ENCODE measurements around the gene RNF41.

Gene RNF41

DNA sequence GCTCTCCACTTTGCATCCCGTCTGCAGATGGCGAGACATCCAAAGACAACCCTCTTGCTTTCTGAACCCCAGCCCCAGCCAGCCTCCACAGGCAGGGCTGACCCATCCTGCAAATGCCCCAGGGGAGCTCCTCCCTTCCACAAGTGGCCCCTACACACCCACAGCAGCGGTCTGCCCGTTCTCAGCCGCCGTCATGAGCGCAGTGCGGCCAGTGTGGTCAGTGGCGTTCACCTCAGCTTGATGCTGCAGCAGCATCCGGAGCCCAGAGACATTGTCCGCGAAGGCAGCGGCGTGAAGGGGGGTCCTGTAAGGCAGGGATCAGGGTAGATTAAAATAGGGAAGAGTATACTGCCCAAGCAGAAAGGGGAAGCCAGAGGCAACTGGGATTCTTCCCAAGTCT, 22.8 kb upstream of the RNF41 start:
- in situ Hi-C loops (cut with MboI; ENCODE audit: low sequenced_read_pairs): no loop called here

DNA sequence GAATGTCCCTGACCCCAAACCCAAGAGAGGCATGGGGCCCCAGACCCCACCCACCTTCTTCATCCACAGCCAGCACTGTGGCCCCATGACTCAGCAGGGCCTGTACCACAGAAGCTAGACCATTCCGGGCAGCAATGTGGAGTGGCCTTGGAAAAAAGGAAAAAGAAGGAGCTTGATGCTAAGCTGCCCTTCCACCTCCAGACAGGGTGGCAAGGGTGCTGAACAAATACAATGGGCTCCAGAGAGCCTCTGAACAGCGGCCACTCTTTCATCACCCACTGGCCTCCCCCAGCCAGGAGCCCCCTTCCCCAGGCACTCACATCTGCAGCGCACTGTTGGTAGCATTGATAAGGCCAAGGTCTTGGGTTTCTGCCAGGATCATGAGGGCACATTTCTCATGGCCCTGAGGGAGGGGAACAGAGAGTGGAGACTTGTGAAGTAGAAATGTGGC, 22.0 kb upstream of the RNF41 start:
- in situ Hi-C loops (cut with MboI; ENCODE audit: low sequenced_read_pairs): no loop called here

DNA sequence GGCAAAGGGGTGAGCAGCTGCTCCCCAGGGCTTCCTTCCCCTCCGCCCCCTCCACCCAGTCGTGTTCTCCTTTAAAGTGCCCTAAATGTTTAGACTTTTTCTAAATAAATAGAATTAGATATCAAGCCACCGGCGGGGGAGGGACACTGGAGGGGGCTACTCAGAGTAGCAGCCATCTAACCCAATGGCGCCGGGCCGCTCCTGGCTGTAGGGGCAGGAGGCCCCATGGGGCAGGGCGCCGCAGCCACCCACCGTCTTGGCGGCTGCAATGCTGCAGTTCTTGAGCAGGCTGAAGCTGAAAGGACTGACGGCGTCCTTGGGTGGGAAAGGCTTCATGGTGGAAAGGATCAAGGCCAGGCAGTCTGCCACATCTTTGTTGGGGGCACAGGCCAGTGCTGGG, 21.3 kb upstream of the RNF41 start:
- in situ Hi-C loops (cut with MboI; ENCODE audit: low sequenced_read_pairs): no loop called here

DNA sequence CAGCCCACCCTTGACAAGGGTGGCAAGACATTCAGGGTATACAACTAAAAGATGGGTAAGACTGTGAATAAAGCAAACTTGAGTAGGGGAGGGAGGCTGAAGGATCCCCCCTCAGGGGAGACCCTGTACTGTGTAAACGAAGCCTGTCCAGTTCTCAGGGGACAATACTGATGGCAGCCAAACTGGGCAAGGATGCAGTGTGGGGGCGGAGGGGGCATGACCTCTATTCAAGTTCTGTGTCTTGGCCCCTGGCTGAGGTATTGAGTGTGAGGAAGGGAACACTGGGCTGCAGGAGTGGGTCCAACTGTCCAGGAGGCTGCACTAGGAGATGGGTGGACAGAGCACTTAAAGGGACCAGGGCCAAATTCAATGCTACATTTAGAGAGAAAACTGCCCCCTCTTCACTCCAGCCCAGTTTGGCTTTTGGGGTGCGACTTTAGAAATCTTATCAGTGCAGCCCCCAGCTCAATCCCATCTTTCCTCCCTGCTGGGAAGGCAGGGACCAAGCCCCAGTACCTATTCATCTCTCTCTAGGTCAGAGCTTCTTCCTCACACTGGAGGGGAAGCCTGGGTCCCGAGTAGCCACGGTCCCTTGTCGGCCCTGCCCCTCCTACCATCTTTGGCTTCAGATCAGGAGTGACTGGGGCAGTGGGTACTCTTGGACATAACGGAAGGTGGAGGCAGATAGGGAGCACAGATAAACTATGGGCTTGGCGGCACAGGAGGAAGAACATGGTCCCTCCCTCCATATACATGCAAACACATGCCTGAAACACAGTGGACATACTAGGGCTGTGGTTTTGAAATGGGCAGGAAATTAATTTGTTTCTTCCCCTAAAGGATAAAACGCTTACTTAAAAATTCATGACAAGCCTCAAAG, 19.9 kb upstream of the RNF41 start:
- in situ Hi-C loops (cut with MboI; ENCODE audit: low sequenced_read_pairs): no loop called here

DNA sequence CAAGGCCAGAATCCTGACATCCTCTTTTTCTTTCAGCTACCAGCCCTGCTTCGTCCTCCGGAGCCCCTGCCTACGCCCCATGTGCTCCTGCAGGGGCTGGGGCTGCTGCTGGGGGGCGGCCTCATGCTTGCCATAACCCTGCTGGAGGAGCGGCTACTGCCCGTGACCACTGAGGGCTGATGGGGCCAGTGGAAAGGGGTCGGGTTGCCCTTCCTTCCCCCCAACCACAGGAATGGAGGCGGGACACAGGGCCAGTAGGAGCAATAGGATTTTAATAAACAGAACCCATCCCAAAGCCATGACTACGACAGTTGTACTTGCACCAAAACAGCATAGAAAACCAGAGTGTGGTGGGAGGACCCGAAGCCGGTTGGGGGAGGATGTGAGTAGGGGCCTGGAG, 15.8 kb upstream of the RNF41 start:
- in situ Hi-C loops (cut with MboI; ENCODE audit: low sequenced_read_pairs): no loop called here

DNA sequence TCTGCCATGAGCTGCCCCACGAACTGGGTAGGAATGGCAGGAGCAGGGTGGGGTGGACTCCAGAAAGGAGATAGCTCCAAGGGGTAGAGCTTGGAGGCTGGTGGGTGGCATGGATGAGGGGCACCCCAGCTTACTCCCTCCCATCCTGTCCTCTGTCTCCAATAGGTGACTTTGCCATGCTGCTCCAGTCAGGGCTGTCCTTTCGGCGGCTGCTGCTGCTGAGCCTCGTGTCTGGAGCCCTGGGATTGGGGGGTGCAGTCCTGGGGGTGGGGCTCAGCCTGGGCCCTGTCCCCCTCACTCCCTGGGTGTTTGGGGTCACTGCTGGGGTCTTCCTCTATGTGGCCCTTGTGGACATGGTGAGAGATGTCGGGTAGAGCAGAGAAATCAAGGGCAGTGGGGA, 15.3 kb upstream of the RNF41 start:
- in situ Hi-C loops (cut with MboI; ENCODE audit: low sequenced_read_pairs): no loop called here

DNA sequence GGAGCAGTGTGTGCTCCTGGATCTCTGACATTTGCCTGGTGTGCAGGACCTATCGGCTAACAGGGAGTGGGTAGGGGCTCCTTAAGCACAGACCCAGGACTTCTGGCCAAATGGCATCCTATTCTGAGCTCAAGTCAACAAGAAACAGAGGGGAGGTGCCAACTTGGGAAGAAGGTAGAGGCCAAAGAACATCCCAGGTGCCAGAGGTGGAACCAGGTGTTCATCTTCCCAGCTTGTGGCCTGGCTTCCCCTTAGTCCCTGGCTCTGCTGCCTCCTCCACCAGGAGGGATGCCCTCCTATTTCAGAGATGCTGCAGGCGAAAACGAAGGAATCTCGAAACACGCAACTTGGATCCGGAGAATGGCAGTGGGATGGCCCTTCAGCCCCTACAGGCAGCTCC, 14.4 kb upstream of the RNF41 start:
- in situ Hi-C loops (cut with MboI; ENCODE audit: low sequenced_read_pairs): no loop called here

DNA sequence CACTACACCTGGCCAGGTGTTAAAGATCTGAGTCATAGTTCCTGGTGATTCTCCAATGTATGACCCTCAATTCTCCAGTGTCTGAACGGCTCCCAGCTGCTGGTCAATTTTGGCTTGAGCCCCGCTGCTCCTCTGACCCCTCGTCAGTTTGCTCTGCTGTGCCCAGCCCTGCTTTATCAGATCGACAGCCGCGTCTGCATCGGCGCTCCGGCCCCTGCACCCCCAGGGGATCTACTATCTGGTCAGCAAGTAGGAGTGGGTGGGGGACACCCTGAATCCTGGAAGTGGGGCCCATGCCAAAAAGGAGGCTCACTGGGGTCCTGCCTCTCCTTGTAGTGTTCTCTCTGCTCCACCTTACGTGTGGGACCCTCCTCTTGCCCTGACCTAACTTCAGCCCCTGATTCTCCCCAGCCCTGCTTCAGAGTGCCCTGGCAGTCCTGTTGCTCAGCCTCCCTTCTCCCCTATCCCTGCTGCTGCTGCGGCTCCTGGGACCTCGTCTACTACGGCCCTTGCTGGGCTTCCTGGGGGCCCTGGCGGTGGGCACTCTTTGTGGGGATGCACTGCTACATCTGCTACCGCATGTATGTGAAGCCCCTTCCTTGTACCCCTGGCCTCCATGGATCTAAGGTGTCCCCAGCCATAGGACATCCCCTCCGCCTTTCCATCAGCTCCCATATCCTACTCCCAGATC, 13.2 kb upstream of the RNF41 start:
- in situ Hi-C loops (cut with MboI; ENCODE audit: low sequenced_read_pairs): no loop called here

DNA sequence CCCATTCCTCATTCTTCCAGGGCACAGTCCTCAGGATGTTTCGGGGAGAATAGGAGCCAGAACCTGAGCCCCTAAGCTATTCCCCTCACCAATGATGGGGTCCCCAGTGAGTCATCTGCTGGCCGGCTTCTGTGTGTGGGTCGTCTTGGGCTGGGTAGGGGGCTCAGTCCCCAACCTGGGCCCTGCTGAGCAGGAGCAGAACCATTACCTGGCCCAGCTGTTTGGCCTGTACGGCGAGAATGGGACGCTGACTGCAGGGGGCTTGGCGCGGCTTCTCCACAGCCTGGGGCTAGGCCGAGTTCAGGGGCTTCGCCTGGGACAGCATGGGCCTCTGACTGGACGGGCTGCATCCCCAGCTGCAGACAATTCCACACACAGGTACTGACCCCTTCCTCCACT, 9.5 kb upstream of the RNF41 start:
- in situ Hi-C loops (cut with MboI; ENCODE audit: low sequenced_read_pairs): no loop called here

DNA sequence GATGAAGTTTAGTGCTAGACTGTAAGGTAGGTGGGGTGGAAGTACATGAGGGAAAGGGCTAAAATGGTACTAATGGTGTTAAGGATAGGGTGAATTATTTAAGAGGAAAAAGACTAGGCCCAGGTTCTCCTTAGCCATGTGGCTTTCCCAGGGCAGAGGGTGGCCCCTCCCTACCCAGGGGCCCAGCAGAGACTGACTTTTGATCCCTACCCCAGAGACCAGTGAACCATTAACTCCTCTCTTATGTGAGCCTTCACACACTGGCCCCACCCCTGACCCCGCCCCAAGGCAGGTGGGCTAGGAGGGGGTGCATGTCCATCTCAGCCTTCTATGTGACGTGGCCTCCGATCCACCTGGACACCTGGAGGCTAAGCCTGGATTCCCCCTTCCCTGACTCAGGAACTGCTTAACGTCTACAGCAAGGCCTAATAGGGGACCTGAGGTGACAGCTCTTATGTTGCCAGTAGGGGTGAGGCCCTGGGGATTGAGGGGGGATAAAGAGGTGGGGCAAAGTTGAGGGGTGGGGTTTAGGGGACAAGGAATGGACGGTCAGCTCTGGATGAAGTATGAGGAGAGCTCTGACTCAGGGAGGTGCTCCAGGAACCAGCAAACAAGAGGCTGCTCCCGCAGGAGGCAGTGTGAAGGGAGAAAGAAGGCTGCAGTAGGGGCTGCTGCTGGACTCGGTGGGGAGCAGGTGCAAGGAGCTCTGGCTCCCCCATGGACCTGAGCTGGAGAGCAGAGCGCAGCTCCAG, 8.9 kb upstream of the RNF41 start:
- in situ Hi-C loops (cut with MboI; ENCODE audit: low sequenced_read_pairs): no loop called here

DNA sequence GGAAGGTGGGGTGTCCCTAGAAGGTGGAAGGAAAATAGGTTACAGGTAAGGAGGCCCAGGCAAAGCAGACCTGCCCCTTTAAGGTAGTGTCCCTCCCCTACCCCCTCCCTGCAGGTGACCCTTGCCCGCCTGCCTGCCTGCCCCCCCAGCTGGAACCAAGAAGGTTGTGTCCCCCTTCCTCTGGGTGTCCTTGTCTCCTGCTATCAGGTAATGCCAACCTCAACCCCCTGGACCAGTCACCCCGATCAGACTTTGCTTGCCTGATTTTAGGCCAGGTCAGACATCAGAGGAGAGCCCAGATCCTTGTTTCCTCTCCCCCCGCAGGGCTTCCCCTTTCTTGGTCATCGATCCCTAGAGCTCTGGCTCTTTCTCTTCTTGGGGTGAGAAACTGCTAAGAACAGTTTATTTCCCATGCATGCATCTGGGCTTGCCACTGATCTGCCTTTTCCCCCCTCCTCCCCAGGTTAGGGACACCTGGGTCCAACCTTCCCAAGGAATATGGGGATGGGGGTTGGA, 8.3 kb upstream of the RNF41 start, which contains the start of gene SLC39A5:
Gene SLC39A5 (plus strand): TSS at position 136 of the 516 bp plus-strand sequence. CDS start 1,224 bp downstream, outside the sequence.
- in situ Hi-C loops (cut with MboI; ENCODE audit: low sequenced_read_pairs): no loop called here

DNA sequence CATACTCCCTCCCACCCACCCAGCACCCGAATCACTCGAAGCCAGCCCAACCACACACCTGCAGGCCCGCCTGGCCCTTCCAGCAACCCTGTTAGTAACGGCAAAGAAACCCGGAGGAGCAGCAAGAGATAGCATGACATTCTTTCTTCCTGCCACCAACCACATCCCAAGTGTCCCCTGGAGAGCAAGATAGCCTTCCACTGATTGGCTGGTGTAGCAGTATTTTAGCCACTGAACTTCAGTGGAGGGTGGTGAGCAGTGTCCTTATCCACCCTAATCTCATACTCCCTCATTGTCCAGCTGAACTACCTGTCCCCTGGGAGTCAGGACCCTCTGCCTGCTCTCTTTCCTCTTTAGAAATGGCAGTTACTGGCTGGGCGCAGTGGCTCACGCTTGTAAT, 7.4 kb upstream of the RNF41 start:
- in situ Hi-C loops (cut with MboI; ENCODE audit: low sequenced_read_pairs): no loop called here

DNA sequence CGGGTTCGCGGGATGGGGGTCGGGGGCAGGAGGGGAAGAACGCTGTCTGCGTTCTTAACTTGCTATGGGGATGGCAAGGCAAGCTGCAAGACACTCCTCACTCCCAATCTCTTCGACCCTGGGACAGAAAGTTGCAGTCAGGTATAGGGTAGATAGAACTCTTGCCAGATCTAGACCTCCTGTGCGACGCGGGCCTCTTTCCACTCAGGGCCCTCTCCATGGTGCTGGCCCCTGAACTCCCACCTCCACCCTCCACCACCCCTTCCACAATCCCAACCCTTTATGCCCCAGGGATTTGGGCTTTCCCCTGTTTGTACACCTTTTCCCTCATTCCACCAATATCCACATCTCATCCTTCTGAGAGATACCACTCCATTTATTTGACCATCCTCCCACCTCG, 3.2 kb upstream of the RNF41 start:
- in situ Hi-C loops (cut with MboI; ENCODE audit: low sequenced_read_pairs): no loop called here

DNA sequence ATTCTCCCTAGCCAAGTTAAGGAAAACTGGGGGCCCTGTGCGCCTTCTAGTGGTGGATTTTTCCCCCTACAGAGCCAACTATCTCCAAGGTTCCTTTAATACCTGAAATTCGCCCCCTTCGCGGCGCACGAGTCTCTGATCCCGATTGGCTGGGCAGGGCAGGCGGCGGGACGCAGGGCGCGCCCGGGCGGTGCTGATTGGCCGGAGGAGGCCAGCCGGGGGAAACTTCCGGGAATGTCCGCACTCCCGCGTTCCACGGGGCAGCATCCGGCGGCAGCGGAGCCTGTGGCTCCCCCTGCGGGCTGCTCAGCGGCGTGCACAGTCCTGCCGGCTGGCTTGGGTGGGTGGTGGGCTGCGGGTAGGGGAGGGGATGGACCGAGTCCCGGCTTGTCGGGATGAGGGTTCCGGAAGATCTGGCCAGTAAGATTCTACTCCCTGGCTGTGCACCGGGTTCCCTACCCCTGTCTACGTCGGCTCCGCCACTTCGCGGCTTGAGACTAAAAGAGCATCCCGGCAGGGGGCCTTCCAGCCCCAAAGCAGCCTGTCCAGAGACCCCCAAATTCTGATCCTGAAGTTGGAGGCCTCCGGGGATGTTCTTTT, 2.5 kb upstream of the RNF41 start, which contains the start of gene NABP2:
Gene NABP2 (plus strand): TSS at position 241 of the 600 bp plus-strand sequence. CDS start 515 bp downstream, outside the sequence.
- in situ Hi-C loops (cut with MboI; ENCODE audit: low sequenced_read_pairs): no loop called here

DNA sequence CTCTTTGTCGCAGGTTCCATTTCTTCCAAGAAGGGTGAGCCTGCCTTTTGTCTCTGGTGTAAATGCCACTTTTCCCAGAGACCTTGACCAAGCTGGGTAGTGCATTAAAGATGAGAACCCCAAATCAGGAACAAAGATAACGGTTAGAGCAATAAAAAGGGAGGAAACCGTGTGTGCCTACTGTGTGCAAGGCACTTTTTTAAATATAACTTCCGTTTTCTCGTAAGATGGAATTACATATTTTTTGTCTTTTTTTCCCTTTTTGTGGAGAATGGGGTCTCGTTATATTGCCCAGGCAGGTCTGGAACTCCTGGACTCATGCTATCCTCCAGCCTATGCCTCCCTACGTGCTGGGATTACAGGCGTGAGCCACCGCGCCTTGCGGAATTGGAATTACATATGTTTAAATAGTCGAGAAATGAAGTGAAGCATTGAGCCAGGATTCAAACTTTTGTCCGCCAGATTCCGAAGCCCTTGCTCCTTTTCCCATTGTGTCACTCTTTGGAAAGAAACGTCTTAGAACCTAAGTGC, 1.9 kb upstream of the RNF41 start:
- in situ Hi-C loops (cut with MboI; ENCODE audit: low sequenced_read_pairs): no loop called here

DNA sequence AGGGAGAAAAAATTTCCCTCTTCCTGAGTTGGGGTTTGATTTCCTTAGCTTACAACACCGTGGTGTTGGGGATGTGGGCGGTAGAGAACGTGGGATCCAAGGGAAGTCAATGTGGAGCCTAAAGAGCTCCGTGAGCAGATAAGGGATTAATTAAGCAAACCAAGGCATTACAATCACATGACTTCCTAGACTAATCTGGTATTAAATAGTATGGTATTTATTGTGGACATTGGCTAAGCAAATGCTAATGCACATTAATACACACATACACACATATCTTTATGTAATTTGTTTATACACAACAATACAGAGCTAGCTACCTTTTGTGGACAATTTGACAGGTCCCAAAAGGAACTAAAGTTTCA, 791 bp upstream of the RNF41 start:
- in situ Hi-C loops (cut with MboI; ENCODE audit: low sequenced_read_pairs): no loop called here

DNA sequence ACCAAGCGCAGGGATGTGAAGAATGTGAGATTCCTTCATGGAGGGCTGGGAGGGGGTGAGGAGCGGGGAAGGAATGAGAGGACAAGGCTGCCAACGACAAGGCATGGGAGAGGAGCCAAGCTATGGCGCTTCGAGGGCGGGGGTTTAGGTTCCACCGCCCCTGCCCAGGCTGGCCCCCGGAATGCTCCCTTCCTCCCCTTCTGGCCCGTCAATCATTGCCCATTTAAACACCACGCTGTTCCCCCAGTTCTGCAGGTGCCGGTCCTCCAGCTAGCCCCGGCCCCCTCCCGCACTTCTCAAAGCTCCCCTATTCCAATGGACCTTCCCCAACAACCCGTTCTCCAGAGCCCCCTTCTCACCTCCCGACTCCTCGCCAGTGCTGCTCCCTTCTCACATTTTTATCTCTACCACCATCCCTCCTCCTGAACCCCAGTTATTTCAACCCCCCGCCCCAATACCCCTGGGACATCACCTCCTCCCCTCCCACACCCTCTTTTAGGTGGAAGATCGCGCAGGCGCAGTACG, 428 bp downstream of the RNF41 start:
- in situ Hi-C loops (cut with MboI; ENCODE audit: low sequenced_read_pairs): no loop called here

DNA sequence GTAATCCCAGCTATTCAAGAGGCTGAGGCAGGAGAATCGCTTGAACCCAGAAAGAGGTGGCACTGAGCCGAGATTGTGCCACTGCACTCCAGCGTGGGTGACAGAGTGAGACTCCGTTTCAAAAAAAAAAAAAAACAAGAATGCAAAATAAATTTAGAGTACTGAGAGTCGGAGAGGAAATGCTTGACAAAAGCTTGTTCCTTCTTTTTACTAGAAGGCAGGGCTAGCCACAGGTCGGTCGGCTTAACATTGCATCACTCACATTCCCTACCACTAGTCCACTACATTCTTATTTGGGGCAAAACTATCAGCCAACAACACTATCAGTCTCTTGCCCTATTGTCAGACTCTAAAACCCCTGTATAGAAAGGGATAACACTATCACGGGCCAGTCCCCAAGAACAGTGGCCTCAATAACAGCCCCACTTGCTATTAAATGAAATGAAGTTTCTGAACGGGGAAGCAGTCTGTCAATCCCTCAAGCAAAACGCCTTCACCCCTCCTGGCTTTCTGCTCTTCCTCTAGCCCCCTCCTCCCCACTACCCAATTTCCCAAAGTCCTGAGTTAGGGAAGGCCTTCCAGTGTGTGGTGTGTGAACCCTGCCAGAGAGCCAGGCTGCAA, 1.0 kb downstream of the RNF41 start:
- in situ Hi-C loops (cut with MboI; ENCODE audit: low sequenced_read_pairs): no loop called here

DNA sequence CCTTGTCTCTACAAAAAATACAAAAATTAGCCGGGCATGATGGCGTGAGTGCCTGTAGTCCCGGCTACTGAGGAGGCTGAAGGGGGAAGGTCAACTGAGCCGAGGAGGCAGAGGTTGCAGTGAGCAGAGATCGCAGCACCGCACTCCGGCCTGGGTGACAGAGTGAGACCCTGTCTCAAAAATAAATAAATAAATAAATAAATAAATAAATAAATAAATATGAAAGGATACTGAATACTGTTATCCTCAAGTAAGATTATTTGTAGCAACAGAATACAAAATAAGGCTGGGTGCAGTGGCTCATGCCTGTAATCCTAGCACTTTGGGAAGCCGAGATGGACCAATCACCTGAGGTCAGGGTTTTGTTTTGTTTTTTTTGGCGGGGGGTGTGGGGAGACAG, 1.9 kb downstream of the RNF41 start:
- in situ Hi-C loops (cut with MboI; ENCODE audit: low sequenced_read_pairs): no loop called here

DNA sequence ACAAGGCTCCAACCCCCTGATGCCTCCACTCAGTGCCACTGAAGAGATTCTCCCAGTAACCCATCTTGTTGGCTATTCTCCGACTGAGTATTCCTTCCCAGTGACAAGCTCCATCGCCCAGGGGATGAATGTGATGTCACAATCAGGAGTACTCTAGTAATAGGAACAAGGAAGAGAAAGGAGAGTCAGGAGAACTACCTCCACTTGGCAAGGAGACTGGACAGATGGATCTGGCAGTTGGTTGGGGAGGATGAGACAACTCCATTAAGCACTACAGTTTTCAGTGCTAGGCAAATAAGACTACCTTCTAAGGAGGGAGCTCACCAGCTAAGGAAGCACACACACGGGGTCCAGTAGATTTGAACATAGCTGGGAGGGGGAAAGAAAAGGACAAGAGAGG, 5.3 kb downstream of the RNF41 start:
- in situ Hi-C loops (cut with MboI; ENCODE audit: low sequenced_read_pairs): no loop called here
